OCI-LY1 (cell line): ENCODE measurements around the gene ANO2.

Source experiments
- H2AFZ ChIP-seq: fragments of 200-600 bp; sonication (generic), shearing (Covaris generic); 2 replicates; pipeline ENCODE4 v1.6.0; 2014; ENCODE audit warnings: antibody characterized with exemption, mild to moderate bottlenecking, low read length
- H3F3A ChIP-seq: fragments of 200-600 bp; sonication (generic), shearing (Covaris generic); 2 replicates; pipeline ENCODE4 v1.6.0; 2014; ENCODE audit warnings: mild to moderate bottlenecking, antibody characterized with exemption, low read length, moderate library complexity; ENCODE audit not compliant: insufficient read depth
- H3K27ac ChIP-seq: fragments of 200-600 bp; sonication (generic); 2 replicates; pipeline ENCODE4 v1.5.1; 2014; ENCODE audit warnings: low read length, mixed run types, mild to moderate bottlenecking, low read depth; ENCODE audit not compliant: poor library complexity, severe bottlenecking
- H3K27me3 ChIP-seq: fragments of 200-600 bp; sonication (generic); 2 replicates; pipeline ENCODE4 v1.6.0; 2014; ENCODE audit warnings: antibody characterized with exemption, mild to moderate bottlenecking, low read length, moderate library complexity; ENCODE audit not compliant: insufficient read depth
- H3K36me3 ChIP-seq: fragments of 200-600 bp; sonication (generic); 2 replicates; pipeline ENCODE4 v1.6.1; 2014; ENCODE audit warnings: mild to moderate bottlenecking, antibody characterized with exemption, low read length, moderate library complexity, mixed read lengths; ENCODE audit not compliant: insufficient read depth
- H3K4me1 ChIP-seq: fragments of 200-600 bp; sonication (generic); 2 replicates; pipeline ENCODE4 v1.5.1; 2014; ENCODE audit warnings: mild to moderate bottlenecking, low read length, moderate library complexity; ENCODE audit not compliant: insufficient read depth, severe bottlenecking
- H3K4me2 ChIP-seq: fragments of 200-600 bp; sonication (generic), shearing (Covaris generic); 2 replicates; pipeline ENCODE4 v1.6.1; 2014; ENCODE audit warnings: low read length
- H3K4me3 ChIP-seq: fragments of 200-600 bp; sonication (generic); 2 replicates; pipeline ENCODE4 v1.5.1; 2014; ENCODE audit warnings: low read length, low read depth, mild to moderate bottlenecking, mixed read lengths; ENCODE audit not compliant: poor library complexity, severe bottlenecking
- H3K79me2 ChIP-seq: fragments of 200-600 bp; shearing (Covaris generic); 2 replicates; pipeline ENCODE4 v1.6.1; 2016; ENCODE audit warnings: mixed run types, low read length, mixed read lengths; ENCODE audit not compliant: insufficient read depth
- H3K9ac ChIP-seq: fragments of 200-600 bp; sonication (generic), shearing (Covaris generic); 2 replicates; pipeline ENCODE4 v1.6.1; 2014; ENCODE audit warnings: mild to moderate bottlenecking, low read length, mixed read lengths
- H3K9me2 ChIP-seq: fragments of 200-600 bp; sonication (generic), shearing (Covaris generic); 2 replicates; pipeline ENCODE4 v1.6.1; 2014; ENCODE audit warnings: low read depth, mild to moderate bottlenecking, low read length, mixed read lengths
- H3K9me3 ChIP-seq: fragments of 200-600 bp; shearing (Covaris generic); 2 replicates; pipeline ENCODE4 v1.6.1; 2014; ENCODE audit warnings: low read length, mixed read lengths
- H4K20me1 ChIP-seq: fragments of 200-600 bp; sonication (generic), shearing (Covaris generic); 2 replicates; pipeline ENCODE4 v1.6.0; 2016; ENCODE audit warnings: mild to moderate bottlenecking, low read length; ENCODE audit not compliant: insufficient read depth
- CTCF ChIP-seq: fragments of 200-600 bp; sonication (generic), shearing (Covaris generic); IDR thresholded peaks from 2 replicates; pipeline ENCODE4 v1.5.1; 2017; ENCODE audit warnings: mild to moderate bottlenecking, antibody characterized with exemption, low read length, moderate library complexity, mixed read lengths
- EZH2 ChIP-seq: fragments of 200-600 bp; sonication (generic), shearing (Covaris generic); IDR thresholded peaks from 2 replicates; pipeline ENCODE4 v1.8.0; 2017; ENCODE audit warnings: borderline replicate concordance, mixed run types, mild to moderate bottlenecking, antibody characterized with exemption, low read length, moderate library complexity, mixed read lengths

Gene ANO2

DNA sequence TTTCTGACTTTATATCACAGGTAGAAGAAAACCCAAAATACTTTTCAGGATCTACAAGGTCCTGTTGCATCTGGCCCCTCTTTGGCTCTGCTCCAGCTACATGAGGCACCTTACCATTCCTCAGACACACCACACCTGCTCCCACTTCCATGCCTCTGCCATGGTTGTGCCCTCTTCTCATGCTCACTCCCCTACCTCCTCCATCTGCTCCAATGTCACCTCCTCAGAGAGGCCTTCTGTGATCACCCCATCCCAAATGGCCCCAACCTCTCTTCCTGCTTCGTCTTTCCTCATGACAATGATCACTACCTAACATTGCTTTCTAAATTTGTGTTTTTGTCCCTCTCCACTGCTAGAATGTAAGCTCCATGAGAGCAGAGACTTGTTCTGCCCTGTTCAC, 174.3 kb downstream of the ANO2 start:
- no peaks in the 10 kb centered on the region for H4K20me1 ChIP-seq
- no peak overlapping the region for H3K4me3 ChIP-seq
- no peaks in the 10 kb centered on the region for H3K9me3 ChIP-seq
- no peak for TF ChIP-seq EZH2
- no peak for TF ChIP-seq CTCF
- H3K27ac ChIP-seq, result no peak overlapping the region
- no peaks in the 10 kb centered on the region for H3K9me2 ChIP-seq
- H2AFZ ChIP-seq, result no peak overlapping the region
- no peaks in the 10 kb centered on the region for H3K27me3 ChIP-seq
- no peaks in the 10 kb centered on the region for H3K36me3 ChIP-seq
- H3F3A ChIP-seq, result no peaks in the 10 kb centered on the region
- H3K4me2 ChIP-seq, result no peak overlapping the region
- H3K79me2 ChIP-seq, result no peaks in the 10 kb centered on the region
- no peak overlapping the region for H3K9ac ChIP-seq
- H3K4me1 ChIP-seq, result no peaks in the 10 kb centered on the region

DNA sequence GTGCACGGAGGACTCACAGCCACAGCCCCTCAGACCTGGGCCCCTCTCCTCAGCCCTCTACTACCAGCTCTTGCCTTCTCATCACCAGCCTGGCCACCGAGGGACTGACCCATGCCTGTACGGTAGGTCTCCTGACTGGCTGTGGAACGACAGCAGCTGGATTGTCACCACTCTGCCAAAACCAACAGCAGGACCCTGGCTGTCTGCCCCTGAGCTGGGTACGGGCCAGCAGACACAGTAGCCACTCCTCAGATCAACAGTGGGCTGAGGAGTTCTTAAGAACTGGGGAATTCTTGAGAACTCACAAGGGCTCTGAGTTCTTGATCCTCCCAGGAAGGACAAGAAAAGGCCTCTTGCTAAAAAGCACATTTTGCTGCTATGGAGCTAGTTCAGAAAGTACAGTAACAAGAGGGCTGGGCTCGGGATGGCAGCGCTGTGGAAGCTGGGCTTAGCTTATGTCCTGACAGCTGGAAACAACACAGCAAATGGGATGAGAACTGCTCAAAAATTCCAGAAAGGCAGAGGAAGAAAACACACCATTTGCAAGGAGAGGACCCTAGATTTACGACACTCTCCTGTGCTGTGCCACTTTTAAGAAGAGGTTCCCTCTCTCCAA, 176.4 kb downstream of the ANO2 start:
- Histone ChIP-seq H3K79me2 (no peaks in the 10 kb centered on the region), H3K36me3 (no peaks in the 10 kb centered on the region), H3K9me2 (no peaks in the 10 kb centered on the region), H2AFZ (no peak overlapping the region), H3K27me3 (no peaks in the 10 kb centered on the region), H3K27ac (no peak overlapping the region), H3K4me2 (no peak overlapping the region), H3K9ac (no peak overlapping the region), H3K4me3 (no peak overlapping the region), H3K4me1 (no peaks in the 10 kb centered on the region), H4K20me1 (no peaks in the 10 kb centered on the region), H3K9me3 (no peaks in the 10 kb centered on the region), H3F3A (no peaks in the 10 kb centered on the region)
- no peak for TF ChIP-seq CTCF
- TF ChIP-seq EZH2, result no peak

- H3K4me3 ChIP-seq, result no peak overlapping the region
- no peaks in the 10 kb centered on the region for H4K20me1 ChIP-seq
- no peak overlapping the region for H3K9ac ChIP-seq
- H3K9me2 ChIP-seq, result no peaks in the 10 kb centered on the region
- H3K79me2 ChIP-seq, result no peaks in the 10 kb centered on the region
- no peaks in the 10 kb centered on the region for H3K36me3 ChIP-seq
- no peaks in the 10 kb centered on the region for H3K4me1 ChIP-seq
- no peak overlapping the region for H2AFZ ChIP-seq
- TF ChIP-seq CTCF (no peak), EZH2 (no peak)
- no peaks in the 10 kb centered on the region for H3K27me3 ChIP-seq
- H3F3A ChIP-seq, result no peaks in the 10 kb centered on the region
- H3K4me2 ChIP-seq, result no peak overlapping the region
- no peaks in the 10 kb centered on the region for H3K9me3 ChIP-seq
- no peak overlapping the region for H3K27ac ChIP-seq
Observed at GRCh38 chr12:5768171-5768570, 176.9 kb downstream of the ANO2 start.
